GM04503 (cell line): Measurements from ENCODE around the gene ATP9A.

Experiments
- DNase-seq: peaks from one replicate; pipeline ENCODE4 v3.0.0-alpha.2; 2012; ENCODE audit warnings: low read depth

The ATP9A gene

DNA sequence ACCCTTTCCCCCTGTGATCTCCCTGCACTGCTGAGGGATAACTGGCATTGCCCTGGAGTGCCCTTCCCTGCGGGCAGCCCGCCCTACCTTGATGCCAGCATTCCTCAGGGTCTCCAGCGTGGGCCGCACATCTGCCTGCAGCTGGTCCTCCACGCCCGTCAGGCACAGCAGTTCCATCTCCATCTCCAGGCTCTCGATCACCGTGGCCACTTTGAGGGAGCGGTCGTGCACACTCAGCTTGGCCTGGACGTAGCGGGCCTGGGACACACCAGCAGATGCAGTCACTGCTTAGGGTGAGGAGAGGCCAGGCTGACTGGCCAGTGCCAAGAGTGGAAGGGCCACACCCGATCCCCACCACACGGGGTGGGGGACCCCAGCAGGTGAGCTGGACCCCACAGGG, 143.1 kb downstream of the ATP9A start:
- DNase-seq, result no peak

DNA sequence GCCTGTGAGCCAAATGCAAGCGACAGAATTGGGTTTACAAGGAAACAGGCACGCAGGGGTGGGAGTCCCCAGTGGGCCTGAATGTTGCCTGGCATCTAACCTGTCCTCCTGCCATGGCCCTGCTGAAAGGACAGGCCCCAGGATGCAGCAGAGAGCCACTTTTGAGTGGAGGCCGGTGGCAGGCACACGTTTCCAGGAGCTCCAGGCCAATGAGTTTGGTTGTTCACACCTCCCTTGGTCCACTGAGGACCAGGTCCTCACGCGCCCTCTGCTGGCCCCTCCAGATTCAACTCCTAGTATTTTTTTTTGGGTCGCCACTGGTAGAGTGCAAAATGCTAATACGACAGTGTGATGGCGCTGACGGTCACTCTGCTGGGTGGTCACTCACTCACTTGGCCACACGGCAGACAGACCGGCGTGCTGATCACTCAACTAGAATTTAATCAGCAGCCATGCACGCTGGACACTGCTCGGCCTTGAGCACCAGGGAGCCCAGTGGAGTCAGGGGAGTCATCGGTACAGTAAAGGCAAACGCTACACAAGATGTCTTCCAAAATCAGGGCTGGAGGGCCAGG, 143.9 kb downstream of the ATP9A start:
- DNase-seq, result no peak

DNA sequence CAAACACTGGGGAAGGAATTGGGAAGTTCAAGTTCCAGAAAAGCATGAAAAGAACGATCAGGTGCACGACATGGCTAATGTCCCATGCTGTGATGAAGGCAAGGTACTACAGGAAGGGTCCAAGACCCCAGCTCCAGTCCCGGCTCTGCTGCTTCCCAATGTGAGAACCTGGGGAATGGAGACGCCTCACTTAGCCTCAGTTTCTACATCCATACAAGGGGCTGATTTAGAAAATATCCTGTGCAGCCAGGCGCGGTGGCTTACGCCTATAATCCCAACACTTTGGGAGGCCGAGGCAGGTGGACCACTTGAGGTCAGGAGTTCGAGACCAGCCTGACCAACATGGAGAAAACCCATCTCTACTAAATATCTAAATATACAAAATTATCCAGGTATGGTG, 144.9 kb downstream of the ATP9A start:
- DNase-seq, result no peak

DNA sequence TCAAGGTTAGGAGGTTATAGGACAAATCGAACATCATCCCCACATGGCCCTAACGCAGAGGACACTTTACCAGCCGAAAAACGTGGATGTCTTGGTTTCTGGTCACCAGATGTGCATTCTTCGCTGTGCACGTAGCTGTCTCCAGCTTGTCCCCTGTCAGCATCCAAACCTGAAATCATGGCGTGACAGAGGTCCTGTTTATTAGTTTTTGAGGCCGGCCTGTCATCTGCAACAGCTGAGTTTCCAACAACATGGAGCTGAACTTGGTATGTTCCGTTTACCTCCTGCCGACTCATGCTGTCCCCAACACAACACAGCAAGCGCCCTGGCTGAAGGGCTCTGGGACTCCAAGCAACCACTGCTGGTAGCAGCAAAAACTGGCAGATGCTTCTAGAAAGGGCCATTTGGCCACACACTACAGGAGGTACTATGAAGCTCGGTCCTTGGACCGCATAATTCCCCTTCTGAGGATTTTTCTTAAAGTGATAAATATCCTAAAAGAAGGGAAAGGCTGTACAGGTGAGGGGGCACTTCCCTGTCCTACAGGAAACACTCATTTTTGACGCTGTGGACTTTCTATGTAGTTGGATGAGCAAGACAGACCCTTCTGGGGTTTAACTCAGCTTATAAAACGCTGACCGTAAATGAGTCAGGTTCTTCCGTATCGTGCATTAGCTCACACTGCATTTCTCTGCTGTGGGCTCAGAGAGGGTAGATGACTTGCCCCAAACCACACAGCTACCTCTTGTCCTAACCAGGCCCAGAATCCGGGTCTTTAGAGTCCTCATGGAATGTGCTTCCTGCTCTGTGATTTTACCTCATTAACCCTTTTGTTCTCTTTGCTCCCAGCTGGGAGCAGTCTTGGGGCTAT, 146.0 kb downstream of the ATP9A start:
- no peak for DNase-seq

DNA sequence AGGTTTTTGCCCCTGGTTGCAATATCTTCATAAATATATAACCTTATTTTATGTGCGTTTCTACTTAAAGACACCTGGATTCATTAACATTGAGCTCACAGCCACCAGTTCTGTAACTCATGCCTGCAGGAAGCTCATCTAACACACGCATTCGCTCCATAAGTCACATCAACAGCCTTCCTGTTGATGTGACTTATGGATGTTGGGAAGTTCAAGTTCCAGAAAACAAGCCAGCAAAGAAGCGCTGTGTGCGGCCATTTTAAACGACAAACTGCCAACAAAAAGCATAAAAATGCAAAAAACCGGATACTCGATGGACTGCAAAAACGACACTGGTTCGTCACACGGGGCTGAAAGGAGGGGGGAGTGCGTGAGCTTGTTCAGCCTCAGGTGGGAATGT, 147.8 kb downstream of the ATP9A start:
- no peak for DNase-seq

DNA sequence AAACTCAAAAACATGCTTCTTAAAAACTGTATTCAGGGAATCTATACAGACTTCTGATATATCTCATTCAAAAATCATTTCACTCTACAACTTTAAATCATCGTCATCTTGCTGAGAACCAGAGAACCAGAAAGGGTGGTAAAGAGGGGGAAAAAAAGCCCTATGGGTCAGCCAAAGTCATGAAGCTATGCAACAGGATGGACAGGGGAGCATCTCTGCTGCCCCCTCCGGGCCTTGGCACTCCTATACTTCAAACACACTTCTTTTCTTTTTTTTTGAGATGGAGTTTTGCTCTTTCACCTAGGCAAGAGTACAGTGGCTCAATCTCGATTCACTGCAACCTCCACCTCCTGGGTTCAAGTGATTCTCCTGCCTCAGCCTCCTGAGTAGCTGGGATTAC, 152.1 kb downstream of the ATP9A start:
- DNase-seq, result no peak

DNA sequence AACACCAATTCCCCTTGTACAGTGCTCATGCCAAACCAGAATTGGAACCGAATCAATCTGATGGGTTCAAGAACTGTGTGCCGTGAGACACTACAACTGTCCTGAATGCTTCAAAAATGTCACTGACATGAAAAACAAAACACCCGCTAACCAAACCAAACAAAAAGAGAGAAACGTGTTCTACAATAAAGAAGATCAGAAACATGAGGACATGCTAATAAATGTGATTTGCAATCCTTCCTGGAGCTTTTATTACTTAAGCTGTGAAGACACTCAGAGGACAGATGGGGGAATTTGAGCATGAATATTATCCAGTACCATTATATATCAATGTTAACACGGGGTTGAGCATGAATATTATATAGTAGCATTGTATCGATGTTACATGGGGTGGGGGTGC, 153.5 kb downstream of the ATP9A start:
- no peak for DNase-seq

DNA sequence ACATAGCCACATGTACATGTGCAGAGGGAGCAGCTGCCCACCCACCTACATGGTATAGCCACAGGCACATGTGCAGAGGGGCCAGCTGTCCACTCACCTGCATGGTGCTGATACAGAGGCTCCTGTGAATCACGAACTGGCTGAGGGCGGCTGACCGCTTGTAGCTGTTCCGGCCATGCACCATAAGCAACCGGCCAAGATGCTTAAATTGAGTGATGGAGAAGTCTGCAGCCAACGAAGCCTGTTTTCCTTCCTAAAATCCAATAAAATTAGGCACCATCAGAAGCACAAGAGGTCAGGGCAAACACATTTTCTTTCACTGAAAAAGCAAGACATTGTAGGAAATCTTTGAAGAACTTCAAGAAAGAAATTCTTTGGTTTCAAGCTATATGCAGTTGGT, 154.6 kb downstream of the ATP9A start:
- DNase-seq, result no peak

DNA sequence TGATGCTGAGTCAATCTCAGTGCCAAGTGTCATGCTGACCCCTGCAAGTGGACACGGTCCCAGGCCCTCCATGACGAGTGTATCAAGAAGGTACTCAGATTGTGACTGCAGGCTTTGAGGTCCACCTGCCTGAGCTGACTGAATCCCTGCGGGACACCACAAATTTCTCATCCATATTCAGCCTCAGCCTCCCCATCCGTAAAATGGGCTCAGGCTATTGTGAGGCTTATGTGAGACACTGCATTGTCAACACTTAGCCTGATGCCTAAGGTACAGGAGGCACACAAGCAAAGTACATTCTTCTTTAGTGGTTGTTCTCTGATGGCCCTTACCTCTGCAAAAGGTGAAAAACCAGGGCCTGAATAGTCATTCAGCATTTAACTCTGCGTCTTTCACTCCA, 155.3 kb downstream of the ATP9A start:
- no peak for DNase-seq

DNA sequence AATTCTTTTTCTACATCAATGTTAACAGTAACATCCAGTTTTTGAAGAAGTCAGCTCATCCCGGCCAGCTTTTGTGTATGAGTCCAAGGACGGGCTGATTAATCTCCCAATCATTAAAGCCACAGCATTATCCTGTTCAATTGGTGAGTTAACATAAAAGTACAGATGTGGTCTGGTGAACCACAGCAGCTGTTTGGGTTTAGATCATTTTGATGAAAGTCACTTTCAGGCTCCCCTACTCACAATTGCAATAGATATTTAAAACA, 156.6 kb downstream of the ATP9A start:
- DNase-seq, result no peak

DNA sequence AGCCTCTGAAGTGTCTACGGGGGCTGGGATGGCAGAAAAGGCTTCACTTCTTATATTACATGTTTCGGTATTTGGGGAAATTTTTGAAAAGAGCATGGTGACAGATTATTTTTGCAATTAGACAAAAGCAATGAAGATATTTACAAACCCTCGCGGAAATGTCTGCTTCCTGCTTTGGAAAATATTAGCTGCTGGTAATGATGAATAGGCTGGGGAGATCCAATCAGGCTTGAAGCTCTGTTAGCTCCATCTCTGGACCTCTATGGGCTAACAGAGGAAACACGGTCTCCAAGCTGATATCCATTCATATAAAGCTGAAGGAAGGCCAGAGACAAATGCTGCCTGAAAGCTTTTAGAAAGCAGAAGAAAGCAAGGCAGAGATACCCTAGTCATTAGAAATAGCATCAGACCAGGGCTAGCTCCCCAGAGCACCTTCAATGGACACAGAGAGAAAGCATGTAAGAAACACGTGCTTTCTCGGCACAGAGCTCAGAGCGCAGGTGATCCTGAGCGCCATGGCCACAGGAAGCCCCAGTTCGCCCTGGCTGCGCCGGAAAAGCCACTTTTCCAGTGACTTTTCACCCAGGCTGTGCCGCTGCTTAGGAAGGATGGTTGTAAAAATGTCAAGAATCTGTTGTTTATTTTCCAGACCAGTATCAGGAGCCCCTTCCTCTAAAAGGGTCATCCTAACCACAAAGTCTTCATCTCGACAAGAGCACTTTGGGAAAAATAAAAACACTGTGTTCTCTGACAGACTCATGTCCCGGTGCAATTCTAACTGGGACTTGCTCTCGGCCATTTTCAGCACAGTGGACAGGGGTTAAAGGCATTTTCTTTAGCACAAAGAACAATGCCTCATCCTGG, 157.2 kb downstream of the ATP9A start:
- DNase-seq, result no peak

DNA sequence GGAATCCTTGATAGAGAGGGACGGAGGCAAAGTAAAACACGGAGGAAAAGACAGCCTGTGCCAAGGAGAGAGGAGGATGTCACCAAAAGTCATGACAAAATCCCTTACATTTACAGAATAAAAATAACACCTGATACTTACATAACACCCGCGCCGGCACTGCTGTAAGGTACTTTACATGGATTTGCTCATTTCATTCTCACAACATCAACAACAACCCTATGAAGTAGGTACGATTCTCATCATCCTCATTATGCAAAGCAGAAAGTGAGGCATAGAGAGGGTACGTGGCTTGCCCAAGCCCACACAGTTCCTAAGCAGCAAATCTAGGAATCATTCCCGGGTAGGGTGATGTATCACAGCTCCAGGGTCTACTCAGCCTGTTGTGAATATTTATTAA, 158.1 kb downstream of the ATP9A start:
- no peak for DNase-seq

DNA sequence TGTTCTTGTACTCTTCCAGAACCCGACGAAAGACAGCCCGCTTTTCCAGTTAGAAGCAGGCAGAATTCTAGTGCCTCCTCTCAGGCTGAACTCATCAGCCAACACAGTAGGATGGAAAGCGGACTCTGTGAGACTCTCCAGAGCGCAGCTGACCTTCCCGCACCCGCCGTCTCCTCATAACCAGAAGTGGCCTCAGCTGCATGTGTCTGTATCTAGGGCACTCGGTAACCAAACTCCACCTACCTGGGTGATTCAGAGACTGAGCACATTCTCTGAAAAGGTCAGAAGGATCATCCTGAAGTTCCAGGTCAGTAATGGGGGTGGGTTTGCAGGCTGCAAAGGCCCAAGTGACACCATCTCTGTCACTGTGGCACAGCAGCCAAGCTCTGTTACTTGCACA, 158.9 kb downstream of the ATP9A start:
- no peak for DNase-seq

DNA sequence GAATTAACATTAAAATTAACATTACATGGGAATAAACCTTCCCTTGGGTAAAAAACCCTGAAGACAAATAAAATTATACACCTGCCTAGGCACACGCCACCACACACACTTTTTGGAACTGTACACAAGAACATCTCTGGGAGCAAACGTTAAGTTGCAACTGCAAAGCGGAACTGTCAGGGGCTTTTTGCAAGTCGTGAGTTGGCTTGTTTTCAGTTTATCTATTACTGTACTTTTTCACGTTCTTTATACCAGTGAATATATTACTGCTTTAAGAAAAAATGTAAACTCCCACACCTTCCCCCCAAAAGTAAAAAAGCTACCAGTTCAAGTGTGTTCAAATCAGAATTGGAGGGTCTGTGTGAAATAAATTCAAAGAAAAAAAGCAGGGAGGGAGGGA, 160.1 kb downstream of the ATP9A start:
- DNase-seq, result no peak

DNA sequence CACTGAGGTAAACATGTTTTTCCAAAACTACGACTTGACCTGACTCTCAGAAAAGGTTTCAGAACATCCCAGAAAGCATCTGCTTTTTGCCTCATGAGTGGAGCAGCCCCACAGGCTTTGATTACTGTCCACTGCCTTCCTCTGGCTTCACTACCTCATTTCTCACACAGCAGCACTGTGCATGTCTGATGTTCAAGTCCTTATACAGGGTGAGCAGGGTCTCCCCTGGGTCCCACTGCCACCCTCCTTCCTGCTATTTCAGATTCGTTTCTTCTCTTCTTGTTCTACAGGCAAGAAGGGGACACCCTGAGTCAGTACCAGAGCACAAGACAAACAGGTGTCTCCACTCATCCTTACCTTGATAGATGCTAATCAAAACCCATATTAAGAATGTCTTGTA, 161.0 kb downstream of the ATP9A start:
- no peak for DNase-seq

DNA sequence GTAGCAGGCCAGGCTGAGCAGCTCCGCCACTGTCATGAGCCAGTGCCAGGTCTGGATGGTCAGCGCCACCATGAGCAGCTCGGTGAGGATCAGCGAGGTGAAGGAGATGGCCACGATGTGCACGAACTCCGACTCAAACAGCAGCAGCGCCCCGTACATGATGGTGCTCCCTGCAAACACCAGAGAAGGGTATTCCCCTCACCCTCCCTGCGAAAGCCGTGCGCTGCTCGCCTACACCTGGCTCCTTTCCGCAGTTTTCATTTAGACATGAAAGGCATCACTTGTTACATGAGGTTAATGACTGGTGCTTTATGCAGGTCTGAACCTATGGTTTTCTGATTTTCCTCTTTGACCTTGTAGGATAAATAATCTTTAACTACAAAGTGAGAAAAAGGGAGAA, 163.3 kb downstream of the ATP9A start:
- DNase-seq, result no peak

DNA sequence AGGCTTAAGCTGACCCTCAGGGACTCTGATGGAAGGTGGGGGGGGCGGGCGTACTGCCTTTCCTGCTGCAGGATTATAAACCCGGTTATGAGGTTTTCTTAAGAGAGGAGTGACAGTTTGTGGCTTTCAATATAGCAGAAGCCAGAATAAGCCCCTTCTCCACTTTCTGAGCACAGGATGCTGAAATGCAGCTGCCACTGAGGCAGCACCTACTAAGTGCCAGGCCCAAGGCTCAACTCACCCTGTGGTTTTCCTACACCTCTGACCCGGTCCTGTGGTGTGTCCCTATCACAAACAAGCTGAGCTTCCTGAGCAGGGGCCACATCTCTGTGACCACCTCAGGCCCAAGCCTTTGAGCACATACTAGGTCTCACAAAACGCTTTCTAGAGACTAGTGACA, 166.1 kb downstream of the ATP9A start:
- no peak for DNase-seq

DNA sequence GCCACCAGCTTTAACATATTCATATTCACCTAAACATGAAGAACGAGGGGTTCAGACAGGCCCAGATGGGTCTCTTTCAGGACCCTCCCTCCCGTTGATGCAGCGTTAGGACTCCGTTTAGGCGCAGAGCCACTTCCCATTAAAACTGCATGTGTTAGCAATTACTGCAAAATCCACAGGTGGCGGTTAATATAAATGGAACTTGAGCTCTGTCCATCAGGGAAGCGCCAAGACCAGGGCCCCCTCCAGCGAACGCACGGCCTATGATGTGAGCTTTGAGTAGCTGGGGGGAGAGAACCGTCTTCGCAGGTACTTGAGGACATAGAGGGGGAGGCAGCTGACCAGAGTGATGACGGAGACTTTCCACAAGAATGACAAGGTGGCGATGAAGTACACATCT, 167.2 kb downstream of the ATP9A start:
- DNase-seq, result no peak

DNA sequence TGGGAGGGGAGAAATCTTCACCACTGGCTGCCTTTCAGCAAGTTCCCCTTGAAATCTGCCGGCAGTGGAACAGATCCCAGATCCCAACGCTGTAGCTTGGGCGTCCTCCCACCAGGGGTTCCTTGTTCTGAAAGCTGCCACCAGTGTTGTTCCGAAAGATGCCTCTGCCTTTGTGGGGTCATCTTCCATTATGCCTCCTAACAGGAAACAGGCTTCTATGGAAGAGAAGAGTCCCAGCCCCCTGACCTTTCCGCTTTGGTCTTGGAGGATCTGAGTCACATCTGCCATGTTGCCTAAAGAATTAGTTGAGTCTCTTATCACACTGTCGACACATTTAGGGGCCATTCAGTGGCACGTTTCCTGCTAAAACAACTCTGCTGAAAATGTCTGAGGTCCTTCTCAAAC, 168.2 kb downstream of the ATP9A start:
- no peak for DNase-seq

DNA sequence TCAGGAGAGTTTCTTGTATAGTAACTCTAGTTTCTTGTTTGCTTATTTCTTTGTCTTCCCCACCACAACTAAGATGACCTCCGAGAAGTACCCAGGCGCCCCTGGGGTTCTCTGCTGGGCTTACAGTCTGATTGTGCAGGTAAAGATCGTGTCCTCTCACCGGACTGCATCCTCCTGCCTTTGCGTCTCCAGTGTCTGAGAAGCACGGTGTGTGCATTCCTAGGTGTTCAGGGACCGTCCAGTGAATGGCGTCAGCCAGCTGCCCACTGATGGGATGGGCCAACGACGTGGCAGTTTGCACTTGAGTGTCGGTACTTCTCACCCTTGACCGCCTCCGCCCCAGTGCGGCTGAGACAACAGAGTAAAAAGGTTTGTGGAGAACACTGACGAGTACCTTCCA, 169.6 kb downstream of the ATP9A start:
- DNase-seq, result no peak

DNA sequence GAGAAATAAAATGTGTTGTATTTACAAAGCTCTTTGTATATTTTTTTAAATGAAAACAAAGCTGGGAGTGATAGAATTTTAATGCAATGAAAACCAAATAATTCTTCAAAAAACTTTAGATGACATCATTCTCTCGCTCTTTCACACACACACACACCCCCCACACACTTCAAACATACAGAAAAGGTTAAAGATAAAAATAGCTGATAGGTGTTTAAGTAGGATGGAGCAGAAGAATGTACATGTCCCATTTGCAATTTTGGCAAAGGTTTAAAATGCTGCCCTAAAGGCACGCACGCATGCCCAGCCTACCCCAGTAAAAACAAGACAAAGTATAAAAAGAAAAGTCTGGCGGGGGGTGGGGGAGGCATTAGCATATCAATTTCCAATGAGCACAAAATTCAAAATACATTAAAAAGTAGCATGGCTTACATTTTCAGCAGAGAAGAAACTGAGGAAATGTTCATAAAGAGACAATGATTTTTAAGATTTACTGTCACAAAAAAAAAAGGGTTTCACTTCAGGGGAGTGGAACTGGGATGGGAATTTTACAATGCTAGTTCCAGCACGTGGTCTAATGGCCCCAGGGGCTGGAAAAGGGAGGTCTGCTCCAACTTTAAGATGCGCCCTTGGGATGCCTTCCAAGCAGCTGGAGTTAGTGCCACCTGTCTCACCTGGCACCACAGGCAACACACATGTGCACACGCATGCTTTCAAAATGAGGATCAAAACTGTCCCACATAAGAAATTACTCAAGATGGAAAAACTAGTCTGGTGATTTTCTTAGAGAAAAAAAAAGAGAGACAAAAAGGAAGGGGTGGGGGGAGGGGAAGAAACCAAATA, 170.6 kb downstream of the ATP9A start:
- no peak for DNase-seq

DNA sequence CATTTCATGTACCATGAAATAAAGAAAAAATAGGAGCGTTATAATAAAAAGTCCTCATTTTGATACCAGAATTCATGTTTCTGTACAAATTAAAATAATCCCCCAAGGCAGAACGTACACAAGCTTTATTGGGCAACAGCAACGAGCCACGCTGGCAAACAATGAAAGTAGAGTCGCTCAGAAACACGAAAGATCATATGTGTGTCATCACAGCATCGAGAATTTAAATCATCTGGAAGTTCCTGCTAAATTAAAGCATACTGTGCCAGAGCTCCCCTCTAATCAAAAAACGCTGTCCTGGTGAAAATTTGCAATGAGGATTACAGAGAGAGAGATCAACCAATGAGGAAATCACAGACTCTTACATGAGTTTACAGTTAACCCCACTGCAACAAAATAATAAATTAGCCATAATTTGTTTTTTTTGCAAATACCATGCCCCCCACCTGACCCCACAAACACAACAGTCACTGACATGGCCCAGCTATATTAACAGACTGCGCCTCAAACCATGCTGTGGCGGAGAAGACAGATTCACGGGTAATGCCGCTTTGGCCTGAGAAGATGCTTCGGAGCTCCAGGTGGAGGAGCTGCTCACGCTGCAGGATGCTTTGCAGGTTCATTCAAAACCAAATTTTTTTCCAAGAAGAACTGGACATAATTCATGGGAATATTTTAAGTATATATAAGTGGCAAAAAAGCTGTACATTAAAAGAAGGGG, 171.4 kb downstream of the ATP9A start:
- DNase-seq, result no peak
